Activated CD4-positive, CD25-positive, alpha-beta regulatory T cell (primary cell): ENCODE data around the gene UBA7.
"Not testable (repeated sequence)": the region's sequence is repeated elsewhere in the genome, so short reads cannot be mapped to it uniquely, and the experiment has no call there.

Experiments
- DNase-seq, 4 experiments: peaks; one replicate each; lab custom pipeline; 2025; lab: John Stamatoyannopoulos, UW

UBA7 gene

DNA sequence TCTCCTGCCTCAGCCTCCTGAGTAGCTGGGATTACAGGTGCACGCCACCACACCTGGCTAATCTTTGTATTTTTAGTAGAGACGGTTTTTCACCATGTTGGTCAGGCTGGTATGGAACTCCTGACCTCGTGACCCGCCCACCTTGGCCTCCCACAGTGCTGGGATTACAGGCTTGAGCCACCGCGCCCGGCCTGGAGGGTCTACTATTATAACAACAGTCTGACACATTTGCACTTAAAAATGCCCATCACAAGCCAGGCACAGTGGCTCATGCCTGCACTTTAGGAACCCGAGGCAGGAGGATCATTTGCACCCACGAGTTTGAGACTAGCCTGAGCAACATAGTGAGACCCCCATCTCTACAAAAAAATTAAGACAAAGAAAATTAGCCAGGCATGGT lies 31.5 kb downstream of the UBA7 start:
- DNase-seq: not testable (repeated sequence)

DNA sequence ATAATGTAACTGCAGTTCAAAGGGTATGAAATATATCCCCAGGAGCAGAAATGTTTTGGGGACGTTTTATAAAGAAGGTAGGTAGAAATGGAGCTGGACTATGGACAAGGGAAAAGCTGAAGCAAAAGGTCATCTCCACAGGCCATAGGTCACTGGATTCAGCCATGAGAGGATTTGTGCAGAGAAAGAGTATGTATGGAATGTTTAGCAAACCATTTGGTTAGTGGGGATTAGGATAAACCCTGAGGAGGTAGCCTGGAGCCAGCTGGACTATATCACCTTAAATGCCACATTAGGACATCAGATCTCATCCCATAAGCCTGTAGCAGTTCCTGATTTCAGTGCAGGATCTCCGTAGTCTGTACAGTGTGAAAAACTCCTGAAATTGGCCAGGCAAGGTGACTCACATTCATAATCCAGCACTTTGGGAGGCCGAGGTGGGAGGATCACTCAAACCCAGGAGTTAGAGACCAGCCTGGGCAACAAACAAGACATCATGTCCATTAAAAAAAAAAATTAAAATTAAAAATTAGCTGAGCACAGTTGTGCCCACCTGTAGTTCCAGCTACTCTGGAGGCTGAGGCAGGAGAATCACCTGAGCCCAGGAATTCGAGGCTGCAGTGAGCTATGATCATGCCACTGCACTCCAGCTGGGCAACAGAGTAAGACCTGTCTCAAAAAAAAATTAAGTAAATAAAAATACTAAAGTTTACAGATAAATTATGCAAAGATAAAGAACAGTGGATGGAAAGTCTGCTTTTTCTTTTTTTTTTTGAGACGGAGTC lies 32.1 kb downstream of the UBA7 start:
- no peak for DNase-seq

DNA sequence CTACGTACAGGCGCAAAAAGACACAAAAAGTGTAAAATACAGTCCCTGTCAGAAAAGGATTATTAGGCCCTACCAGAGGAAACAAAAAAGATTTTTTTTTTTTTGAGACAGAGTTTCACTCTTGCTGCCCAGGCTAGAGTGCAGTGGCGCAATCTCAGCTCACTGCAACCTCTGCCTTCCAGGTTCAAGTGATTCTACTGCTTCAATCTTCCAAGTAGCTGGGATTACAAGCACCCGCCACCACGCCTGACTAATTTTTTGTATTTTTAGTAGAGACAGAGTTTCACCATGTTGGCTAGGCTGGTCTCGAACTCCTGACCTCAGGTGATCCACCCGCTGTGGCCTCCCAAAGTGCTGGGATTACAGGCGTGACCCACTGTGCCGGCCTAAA lies 32.8 kb downstream of the UBA7 start:
- DNase-seq: not testable (repeated sequence)

GRCh38 chr3:49780080-49780974 lies 33.4 kb downstream of the UBA7 start:
- DNase-seq: no peak

DNA sequence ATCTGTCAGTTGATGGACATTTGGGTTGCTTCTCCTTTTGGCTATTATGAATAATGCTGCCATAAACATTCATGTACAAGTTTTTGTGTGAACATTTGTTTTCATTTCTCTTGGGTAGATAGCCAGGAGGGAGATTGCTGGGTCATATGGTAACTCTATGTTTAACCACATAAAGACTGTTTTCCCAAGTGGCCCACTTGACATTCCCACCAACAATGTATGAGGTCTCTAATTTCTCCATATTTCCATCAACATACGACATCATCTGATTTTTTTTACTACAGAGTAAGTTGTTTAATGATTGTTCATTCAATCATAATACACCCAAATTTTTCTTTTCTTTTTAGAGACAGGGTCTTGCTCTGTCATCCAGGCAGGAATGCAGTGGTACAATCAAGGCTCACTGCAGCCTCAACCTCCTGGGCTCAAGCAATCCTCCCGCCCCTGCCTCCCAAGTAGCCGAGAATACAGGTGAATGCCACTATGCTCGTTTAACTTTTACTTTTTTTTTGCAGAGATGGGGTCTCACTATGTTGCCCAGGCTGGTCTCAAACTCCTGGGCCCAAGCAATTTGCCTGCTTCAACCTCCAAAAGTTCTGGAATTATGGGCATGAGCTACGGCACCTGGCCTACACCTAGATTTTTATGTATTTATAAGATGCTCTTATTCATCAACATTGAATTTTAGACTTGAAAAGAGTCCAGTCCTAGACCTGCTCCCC lies 34.2 kb downstream of the UBA7 start:
- DNase-seq: no peak

DNA sequence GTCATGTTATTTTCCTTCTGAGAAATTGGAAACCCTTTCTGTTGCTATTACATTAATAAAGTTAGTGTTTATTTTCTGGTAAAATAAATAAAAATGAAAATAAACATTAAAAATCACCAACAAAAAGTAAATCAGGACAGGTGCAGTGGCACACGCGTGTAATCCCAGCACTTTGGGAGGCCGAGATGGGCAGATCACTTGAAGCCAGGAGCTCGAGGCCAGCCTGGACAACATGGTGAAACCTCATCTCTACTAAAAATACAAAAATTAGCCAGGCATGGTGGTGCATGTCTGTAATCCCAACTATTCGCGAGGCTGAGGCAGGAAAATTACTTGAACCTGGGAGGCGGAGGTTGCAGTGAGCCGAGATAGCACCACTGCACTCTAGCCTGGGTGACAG lies 37.7 kb downstream of the UBA7 start:
- not testable (repeated sequence) for DNase-seq

GRCh38 chr3:49775538-49775937 lies 38.2 kb downstream of the UBA7 start:
- DNase-seq: no peak

GRCh38 chr3:49772703-49773102 lies 41.0 kb downstream of the UBA7 start:
- no peak for DNase-seq

GRCh38 chr3:49771340-49771938 lies 42.3 kb downstream of the UBA7 start:
- no peak for DNase-seq

DNA sequence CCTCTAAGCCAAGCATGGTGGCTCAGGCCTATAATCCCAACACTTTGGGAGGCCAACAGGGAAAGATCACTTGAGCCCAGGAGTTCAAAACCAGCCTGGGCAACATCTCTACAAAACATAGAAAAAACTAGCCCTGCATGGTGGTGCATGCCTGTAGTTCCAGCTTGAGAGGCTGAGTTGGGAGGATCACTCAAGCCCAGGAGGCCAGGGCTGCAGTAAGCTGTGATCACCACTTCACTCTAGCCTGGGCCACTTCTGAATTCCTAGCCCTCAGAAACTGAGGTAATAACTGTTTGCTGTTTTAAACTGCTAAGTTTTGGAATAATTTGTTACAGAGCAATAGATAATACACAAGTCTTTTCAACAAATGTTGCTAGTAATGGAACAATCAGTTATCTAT lies 43.8 kb downstream of the UBA7 start:
- DNase-seq: no peak

DNA sequence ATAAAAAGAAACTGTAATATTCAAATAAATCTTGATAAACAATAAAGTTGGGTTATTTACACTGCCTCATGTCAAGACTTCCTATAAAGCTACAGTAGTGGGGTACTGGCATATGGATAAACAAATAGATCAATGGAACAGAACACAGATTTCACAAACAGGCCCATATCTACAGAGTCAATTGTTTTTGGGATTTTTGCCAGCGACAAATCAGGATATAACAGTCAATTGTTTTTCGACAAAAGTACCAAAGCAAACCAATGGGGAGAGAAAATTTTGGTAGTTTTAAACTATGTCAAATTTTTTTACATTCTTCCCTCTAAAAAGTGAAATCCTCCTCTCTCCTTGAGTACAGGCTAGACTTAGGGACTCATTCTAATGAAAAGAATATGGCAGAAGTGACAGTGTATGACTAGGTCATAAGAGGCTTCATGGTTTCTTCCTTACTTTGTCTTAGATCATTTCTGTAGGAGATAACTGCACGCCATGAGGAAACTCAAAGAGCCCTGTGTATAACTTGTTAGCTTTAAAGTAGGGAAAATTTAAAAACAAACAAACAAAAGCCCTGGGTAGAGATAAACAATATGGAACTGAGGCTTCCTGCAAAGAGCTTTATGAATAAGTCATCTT lies 44.4 kb downstream of the UBA7 start:
- no peak for DNase-seq

DNA sequence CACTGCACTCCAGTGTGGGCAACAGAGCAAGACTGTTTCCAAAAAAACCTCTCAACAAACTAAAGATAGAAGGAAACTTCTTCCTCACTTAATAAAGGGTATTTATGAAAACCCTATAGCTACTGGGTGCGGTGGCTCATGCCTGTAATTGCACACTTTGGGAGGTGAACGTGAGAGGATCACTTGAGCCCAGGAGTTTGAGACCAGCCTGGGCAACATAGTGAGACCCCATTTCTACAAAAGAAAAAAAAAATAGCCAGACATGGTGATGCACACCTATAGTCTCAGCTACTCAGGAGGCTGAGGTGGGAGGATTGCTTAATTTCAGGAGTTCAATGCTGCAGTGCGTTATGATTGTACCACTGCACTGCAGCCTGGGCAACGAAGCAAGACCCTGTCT lies 49.8 kb downstream of the UBA7 start:
- no peak for DNase-seq

GRCh38 chr3:49761661-49762060 lies 52.1 kb downstream of the UBA7 start:
- no peak for DNase-seq

DNA sequence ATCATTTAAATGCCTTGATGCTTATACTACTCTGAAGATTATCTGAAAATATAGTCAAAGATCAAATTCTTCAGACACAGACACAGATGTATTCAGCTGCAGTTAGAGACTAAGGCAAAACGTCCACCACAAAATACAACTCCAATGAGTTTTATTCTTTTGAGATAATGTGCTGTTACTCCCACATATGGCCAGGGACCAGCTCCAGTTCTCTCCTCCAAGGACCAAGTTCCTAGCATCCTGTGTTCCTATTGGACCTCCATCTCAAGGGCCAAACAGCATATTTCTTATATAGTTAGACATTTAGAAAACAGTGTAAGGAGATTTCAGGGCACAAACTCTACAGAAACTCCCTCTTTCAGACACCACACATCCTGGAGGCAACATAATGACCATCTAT lies 54.5 kb downstream of the UBA7 start:
- no peak for DNase-seq

DNA sequence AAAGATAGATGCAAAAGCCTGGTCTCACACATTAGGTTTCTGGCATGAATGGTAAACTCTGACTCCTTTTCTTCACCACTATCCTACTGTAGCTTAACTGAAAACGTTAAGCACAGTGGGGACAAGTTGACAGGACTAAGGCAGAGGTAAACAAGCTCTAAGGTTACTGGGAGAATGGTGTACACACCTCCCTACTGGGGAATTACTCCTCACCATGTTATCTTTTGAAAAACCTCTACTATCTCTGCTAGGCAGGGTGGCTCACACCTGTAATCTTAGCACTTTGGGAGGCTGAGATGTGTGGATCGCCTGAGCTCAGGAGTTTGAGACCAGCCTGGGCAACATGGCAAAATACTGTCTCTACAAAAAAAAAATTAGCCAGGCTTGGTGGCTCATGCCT lies 56.6 kb downstream of the UBA7 start:
- no peak for DNase-seq

- DNase-seq: no peak
Measured at GRCh38 chr3:49756036-49756435, 57.7 kb downstream of the UBA7 start.
